ENCODE results near the gene FRMD8.
A peak's percentile ranks its signal among the peaks of the same experiment; 100 is the strongest.

Gene FRMD8

DNA sequence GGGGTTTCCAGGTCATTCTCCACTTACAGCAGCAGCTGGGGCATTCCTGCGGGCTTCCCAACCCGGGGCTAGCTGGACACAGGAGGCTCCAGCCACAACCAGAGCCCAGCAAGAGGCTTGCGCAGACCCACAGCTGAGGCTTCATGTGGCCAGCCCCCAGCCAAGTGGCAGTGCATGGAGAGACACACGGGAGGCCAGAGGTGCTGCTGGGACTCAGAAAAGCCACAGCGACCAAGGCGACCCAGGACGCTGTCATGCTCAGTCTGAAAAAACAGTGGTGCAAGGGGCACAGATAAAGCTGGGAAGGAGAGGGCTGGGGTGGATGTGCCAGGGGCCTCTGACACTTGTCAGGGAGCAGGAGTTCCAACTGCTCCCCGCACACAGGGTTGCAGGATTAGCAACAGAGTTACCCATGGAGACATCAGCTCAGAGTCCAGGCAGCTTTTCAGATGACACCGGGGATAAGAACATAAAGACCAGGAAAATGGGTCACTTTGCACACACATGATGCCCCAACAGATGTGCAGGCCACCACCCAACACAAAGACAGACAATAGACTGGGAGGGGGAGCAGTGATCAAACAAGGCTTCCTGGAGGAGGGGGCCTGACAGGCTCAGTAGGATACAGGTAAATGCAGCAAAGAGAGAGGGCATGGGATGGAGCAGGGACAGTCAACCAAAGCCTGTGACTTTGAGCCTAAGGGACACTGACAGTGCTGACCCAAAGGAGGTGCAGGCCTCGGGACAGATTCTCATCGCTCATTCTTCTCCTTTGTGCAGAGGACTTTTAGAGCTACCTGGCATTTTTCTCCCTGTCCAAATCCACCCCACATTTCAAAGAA, 29.3 kb downstream of the FRMD8 start:
- no peak for DNase-seq

DNA sequence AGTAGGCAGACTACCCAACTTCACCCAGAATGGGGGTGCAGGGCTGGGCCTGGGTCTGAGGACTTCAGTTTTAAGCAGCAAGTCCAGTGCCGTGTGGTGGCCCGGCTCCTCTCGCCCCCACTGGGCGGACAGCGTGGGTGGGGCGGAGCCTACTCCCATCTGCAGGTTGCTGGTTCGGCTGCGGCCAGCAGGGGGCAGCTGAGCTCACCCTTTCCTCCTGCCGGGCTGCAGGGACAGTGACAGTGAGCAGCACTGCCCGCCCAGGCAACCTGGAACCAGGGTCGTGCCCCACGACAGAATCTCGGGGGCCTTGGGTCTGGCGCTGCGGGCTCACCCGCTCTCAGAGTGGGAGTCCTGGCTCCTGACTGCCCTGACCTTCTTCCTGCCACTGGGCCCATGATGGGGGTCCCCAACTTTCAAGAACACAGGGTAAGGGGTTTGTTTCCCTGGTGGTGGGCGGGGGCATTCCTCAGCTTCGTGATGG, 29.9 kb downstream of the FRMD8 start:
- peak; percentile 93 for DNase-seq

DNA sequence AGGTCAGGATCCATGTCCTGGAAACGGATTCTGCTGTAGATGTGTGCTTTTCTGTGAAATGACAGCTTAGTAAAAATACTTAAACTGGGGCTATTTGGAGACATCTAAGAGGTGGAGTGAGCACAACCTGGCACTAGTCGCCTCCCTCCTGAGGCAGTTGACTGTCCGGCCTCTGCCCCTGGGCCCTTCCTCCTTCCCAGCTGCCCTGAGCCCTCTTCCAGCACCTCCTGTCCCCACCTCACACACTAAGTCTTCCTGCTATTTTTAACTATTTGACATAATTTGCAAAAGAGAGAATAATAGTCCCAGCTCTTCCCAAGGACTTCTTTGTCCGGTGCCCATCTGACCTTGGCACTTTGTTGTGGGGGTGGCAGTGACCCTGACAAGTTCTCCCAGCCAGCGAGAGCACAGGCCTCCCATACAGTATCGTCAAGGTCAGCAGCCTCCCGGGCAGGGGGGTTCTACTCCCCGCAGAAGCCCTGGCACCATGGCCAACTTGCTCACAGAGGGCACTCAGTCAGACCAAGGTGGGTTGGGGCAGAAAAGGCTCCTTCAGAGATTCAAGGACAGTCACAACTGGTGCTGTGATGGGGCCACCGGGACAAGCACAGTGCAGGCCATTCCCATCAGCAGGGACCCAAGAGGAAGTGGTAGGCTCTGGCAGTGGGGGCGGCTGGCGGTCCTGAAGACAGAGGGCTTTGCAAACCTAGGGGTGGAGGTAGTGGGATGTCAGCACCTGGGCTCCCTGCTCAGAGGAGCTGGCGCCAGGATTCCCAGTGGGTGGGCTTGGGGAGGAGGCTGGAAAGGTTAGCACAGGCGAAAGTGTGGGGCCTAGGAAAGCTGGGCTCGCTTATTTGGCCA, 30.6 kb downstream of the FRMD8 start:
- no peak for DNase-seq

DNA sequence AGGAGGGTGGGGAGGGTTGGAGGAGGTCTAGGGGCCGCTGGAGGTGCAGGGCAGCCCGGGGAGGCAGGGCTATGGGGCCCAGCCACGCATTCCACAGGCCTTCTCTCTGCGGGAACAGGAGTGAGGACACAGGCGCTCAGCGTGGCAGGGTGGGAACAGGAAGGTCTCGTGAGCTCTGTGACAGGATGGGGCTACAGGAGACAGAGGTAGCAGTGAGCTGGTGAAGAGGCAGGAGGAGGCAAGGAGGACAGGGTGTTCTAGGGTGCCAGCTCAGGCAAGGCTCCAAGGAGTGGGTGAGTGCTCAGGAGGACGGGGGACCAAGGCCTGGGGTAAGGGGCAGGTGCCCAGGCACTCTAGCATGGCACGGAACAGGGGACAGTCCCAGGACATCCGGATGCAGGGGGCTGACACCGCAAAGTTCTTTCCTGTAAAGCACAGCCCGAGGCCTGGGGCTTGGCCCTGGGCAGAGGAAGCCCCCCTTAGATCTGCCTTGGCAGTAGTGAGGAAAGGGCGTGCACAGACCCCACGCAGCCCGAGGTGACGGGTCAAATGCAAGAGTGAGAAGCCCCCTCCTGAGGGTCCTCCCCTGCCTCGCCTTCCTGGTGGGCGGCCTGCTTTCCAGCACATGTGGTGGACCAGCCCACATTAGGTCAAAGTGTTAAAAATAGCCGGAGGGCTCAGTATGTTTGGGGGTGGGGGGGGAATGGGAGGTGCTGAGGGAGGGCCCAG, 31.4 kb downstream of the FRMD8 start:
- no peak for DNase-seq

DNA sequence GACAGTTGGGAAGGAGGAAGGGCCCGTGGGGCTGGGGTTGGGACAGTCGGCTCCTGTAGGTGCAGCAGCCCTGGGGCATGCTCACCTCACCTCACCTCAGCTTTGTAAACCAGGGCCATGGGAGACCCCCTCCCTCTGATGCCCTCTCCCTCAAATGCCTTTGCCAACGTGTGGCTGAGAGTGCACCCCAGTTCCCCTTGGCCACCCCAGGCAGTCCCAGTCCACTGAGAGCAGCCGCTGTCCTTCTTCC, 31.9 kb downstream of the FRMD8 start:
- no peak for DNase-seq

DNA sequence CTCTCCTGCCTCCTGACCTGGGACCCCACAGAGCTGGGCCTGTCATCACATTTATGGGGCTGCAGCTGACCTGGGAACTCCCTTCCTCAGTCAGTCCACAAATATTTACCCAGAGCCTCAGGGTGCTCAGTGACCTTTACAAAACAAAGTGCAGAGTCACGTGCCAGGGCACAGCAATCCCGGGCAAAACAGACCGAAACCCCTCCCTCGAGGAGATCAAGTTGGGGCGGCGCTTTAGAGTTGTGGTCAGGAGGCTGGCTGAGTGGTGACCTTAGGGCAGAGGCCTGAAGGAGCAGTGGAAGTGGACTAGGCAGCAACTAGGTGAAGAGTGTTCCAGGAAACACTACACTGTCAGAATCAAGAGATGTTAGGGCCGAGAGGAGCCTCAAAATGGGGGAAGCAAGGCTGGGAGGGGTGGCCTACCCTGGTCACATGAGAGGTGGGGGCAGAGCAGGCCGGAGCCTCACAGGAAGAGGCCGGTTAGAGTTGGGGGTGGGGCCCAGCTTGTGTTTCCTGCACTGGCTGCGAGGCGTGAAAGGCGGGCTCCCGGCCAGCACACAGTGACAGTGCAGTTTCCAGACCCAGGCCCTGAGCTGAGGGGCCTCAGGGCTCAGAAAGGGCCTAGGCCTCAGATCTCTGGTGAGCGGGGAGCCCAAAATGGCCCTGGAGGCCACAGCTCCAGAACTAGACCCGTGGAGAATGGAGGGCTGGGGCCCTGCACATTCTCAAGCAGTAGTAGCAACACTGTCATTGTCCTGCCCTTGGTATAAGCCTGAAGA, 32.4 kb downstream of the FRMD8 start:
- DNase-seq: peak; percentile 82

DNA sequence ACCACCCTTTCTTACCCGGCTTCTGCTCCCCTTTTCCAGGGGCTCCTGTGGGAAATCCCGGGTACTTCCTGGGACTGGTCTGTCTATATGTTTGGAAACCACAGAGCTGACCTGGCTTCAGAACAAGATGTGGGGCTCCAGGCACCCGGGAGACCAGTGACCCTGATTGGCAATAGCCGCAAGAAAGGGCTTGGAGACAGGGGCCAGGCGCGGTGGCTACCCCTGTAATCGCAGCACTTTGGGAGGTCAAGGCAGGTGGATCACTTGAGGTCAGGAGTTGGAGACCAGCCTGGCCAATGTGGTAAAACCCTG, 33.0 kb downstream of the FRMD8 start:
- DNase-seq: no peak

DNA sequence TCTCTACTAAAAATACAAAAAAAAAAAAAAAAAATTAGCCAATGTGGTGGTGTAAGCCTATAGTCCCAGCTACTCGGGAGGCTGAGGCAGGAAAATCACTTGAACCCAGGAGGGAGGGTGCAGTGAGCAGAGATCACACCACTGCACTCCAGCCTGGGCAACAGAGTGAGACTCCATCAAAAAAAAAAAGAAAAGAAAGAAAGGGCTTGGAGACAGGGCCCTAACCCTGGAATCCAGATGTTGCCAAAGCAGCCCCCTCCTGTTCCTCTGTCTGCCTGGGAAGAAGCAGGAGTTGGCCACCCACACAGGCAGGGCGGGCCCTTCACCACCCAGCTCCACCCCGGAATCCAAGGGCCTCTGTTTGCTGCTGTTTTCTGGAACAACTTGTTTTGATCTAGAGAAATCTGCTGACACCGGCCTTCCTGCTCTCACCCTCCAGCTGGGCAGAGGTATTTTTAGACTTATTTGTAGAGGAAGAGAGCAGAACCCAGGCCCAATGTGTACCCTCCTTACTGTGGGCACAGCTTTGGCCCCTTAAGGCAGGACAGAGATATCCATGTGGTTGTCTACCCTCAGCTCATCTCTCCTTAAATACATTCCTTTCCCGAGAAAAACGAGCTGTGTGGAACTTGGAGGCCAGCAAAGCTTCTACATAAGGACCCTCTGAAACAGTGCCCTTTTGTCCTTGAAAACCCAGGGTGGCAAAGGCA, 33.5 kb downstream of the FRMD8 start:
- peak; percentile 54 for DNase-seq

DNA sequence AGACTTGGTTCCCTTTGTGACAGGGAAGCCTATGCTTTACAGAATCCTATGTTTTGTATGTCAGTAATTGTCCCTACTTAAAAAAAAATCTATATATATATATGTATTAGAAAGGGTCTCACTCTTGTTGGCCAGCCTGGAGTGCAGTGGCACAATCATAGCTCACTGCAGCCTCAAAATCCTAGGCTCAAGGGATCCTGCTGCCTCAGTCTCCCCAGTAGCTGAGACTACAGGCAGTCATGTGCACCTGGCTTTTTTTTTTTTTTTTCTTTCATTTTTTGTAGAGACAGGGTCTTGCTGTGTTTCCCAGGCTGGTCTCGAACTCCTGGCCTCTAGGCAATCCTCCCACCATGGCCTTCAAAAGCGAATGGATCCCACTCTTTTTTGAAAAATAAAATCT, 34.1 kb downstream of the FRMD8 start:
- no peak for DNase-seq

DNA sequence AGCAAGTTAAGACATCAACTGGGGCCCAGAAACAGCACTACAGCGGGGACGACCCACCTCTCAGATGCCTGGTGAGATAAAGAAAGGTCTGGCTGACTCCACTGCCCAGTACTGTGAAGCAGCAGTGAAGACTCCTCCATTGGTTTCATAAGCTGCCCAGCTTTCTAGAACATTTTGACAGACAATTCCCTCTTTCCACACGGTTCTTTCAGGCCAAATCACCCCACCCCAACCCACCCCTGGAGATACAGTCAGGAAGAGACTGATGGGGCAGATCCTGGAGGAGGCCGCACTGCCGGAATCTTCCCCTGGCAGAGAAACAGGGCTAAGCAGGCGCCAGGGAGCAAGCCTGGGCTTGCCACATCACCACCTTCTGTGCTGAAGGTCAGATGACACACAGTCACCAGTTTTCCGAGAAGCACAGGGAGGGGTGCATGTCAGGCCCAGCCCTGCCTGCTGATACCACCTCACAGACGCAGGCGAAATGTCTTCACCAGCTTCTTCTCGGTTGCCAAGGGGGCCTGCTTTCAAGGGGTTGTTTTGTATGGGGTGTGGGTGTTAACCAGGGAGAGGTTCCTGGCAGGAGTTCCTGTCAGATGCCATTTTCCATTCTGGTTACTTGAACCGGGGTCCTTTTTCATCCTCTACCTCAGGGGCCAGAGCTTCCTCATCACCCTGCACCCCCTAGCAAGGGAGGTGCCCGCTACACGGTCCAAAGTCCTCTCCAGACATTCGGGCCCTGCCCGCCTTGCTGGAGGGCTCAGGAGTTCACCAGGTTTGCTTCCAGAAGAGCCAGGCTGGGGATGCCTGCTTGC, 34.7 kb downstream of the FRMD8 start:
- peak; percentile 76 for DNase-seq

DNA sequence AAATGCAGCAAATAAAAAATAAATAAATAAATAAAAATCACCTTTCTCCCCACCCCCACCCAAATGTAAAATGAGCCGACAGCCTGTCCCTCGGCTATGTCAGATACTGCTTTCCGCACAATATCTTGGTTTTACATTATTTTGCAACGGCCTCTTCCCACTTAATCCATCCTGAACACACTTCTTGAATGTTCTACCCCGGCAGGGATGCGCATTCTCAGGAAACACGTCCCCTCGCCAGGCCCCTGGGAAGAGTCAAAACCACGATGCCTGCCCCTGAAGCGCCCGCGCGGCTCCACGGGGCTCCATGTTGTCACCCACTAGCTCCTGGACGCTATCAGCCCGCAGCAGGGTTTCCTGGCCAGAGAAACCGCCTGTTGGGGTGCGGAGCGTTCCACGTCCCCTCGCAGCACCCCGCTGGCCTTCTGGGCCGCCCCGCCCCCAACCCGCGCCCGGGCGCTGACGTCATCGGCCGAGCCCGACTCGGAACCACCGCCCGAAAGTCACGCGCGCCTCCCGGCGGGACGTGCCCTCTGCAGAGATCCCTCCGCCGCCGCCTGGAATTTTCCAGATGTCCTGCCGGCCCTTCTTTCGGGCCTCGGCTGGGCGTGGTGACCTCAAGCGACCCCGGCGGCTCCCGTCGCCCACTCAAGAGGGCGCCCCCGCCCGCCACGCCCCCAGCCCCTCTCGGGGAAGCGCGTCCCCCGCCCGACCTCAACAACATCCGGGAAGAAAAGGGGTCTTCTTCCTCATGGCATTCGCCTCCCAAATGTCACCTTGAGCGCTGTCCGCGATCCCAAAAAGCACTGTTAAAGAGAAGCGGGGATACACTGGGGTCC, 35.6 kb downstream of the FRMD8 start:
- DNase-seq: peak; percentile 94

DNA sequence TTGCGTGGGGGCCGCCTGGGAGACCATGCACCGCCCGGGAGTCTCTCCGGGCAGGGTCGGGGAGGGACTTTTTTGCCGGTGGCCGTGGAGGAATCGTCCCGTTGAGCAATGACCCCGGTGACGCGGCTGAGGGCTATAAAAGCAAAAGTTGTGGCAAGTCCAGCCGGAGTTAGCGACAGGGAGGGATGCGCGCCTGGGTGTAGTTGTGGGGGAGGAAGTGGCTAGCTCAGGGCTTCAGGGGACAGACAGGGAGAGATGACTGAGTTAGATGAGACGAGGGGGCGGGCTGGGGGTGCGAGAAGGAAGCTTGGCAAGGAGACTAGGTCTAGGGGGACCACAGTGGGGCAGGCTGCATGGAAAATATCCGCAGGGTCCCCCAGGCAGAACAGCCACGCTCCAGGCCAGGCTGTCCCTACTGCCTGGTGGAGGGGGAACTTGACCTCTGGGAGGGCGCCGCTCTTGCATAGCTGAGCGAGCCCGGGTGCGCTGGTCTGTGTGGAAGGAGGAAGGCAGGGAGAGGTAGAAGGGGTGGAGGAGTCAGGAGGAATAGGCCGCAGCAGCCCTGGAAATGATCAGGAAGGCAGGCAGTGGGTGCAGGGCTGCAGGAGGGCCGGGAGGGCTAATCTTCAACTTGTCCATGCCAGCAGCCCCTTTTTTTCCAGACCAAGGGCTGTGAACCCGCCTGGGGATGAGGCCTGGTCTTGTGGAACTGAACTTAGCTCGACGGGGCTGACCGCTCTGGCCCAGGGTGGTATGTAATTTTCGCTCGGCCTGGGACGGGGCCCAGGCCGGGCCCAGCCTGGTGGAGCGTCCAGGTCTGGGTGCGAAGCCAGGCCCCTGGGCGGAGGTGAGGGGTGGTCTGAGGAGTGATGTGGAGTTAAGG, 36.4 kb downstream of the FRMD8 start, which contains the start of gene NEAT1:
NEAT1 (plus strand) TSS at position 166 of the 883 bp plus-strand sequence.
- DNase-seq: peak; percentile 91

DNA sequence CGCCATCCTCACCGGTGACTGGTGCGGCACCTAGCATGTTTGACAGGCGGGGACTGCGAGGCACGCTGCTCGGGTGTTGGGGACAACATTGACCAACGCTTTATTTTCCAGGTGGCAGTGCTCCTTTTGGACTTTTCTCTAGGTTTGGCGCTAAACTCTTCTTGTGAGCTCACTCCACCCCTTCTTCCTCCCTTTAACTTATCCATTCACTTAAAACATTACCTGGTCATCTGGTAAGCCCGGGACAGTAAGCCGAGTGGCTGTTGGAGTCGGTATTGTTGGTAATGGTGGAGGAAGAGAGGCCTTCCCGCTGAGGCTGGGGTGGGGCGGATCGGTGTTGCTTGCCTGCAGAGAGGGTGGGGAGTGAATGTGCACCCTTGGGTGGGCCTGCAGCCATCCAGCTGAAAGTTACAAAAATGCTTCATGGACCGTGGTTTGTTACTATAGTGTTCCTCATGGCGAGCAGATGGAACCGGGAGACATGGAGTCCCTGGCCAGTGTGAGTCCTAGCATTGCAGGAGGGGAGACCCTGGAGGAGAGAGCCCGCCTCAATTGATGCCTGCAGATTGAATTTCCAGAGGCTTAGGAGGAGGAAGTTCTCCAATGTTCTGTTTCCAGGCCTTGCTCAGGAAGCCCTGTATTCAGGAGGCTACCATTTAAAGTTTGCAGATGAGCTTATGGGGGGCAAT, 37.2 kb downstream of the FRMD8 start:
- DNase-seq: no peak

DNA sequence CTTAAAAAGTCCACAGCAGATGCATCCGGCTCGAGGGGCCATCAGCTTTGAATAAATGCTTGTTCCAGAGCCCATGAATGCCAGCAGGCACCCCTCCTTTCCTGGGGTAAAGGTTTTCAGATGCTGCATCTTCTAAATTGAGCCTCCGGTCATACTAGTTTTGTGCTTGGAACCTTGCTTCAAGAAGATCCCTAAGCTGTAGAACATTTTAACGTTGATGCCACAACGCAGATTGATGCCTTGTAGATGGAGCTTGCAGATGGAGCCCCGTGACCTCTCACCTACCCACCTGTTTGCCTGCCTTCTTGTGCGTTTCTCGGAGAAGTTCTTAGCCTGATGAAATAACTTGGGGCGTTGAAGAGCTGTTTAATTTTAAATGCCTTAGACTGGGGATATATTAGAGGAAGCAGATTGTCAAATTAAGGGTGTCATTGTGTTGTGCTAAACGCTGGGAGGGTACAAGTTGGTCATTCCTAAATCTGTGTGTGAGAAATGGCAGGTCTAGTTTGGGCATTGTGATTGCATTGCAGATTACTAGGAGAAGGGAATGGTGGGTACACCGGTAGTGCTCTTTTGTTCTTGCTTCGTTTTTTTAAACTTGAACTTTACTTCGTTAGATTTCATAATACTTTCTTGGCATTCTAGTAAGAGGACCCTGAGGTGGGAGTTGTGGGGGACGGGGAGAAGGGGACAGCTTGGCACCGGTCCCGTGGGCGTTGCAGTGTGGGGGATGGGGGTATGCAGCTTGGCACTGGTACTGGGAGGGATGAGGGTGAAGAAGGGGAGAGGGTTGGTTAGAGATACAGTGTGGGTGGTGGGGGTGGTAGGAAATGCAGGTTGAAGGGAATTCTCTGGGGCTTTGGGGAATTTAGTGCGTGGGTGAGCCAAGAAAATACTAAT, 38.0 kb downstream of the FRMD8 start:
- peak; percentile 70 for DNase-seq

DNA sequence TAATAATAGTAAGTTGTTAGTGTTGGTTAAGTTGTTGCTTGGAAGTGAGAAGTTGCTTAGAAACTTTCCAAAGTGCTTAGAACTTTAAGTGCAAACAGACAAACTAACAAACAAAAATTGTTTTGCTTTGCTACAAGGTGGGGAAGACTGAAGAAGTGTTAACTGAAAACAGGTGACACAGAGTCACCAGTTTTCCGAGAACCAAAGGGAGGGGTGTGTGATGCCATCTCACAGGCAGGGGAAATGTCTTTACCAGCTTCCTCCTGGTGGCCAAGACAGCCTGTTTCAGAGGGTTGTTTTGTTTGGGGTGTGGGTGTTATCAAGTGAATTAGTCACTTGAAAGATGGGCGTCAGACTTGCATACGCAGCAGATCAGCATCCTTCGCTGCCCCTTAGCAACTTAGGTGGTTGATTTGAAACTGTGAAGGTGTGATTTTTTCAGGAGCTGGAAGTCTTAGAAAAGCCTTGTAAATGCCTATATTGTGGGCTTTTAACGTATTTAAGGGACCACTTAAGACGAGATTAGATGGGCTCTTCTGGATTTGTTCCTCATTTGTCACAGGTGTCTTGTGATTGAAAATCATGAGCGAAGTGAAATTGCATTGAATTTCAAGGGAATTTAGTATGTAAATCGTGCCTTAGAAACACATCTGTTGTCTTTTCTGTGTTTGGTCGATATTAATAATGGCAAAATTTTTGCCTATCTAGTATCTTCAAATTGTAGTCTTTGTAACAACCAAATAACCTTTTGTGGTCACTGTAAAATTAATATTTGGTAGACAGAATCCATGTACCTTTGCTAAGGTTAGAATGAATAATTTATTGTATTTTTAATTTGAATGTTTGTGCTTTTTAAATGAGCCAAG, 38.9 kb downstream of the FRMD8 start:
- DNase-seq: peak; percentile 62
